Adrenal gland (tissue), 5 donors: Measurements from ENCODE around the gene SNED1.

ENCODE experiments used
- POLR2A ChIP-seq, 2 donors: fragments of 450-650 bp; IDR thresholded peaks; one replicate each; pipeline ENCODE4 v1.6.1; 2017; ENCODE audit warnings: antibody characterized with exemption in 2 of 2, mild to moderate bottlenecking in 2 of 2, moderate library complexity in 1 of 2
- TF ChIP-seq, protein P1 (sequence below), 6 experiments: fragments of 450-650 bp in 4 of 6; fragments of 200-600 bp in 2 of 6; sonication (generic) in 1 of 6; IDR thresholded peaks; 1 replicate in 5 of 6; 2 replicates in 1 of 6; pipeline versions ENCODE4 v1.5.1 to v1.8.0; 2016 to 2021; ENCODE audit warnings: antibody characterized with exemption in 6 of 6, mild to moderate bottlenecking in 2 of 6, moderate library complexity in 1 of 6
- donor health status: DM: no; HTN: no; CAD: no.

- no peak for TF ChIP-seq POLR2A (IDR thresholded peaks at IDR 0.05)
- TF ChIP-seq, protein P1, sequence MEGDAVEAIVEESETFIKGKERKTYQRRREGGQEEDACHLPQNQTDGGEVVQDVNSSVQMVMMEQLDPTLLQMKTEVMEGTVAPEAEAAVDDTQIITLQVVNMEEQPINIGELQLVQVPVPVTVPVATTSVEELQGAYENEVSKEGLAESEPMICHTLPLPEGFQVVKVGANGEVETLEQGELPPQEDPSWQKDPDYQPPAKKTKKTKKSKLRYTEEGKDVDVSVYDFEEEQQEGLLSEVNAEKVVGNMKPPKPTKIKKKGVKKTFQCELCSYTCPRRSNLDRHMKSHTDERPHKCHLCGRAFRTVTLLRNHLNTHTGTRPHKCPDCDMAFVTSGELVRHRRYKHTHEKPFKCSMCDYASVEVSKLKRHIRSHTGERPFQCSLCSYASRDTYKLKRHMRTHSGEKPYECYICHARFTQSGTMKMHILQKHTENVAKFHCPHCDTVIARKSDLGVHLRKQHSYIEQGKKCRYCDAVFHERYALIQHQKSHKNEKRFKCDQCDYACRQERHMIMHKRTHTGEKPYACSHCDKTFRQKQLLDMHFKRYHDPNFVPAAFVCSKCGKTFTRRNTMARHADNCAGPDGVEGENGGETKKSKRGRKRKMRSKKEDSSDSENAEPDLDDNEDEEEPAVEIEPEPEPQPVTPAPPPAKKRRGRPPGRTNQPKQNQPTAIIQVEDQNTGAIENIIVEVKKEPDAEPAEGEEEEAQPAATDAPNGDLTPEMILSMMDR (IDR thresholded peaks at IDR 0.05): no peak
Observed at GRCh38 chr2:240970104-240970503, 28.3 kb upstream of the SNED1 start.
